K562 treated with DMSO at 1 percent for 4 hours (cell line): ENCODE results near the gene ZNF581. TPM values are rescaled to one million over a fixed set of nuclear protein-coding genes. Genes with fewer than 3 reads are reported as not detected.

ENCODE experiments used
- total RNA-seq: library from RNA; unstranded; fragments of 300-600 nt; gene quantifications from 2 replicates; pipeline ENCODE4 v1.2.3, GENCODE V29; 2022; ENCODE audit not compliant: insufficient read depth

ZNF581 gene
- total RNA-seq = 57.6 and 69.0 TPM in 2 replicates

GRCh38 chr19:55643003-55643886 is at the start of gene ZNF581:
TSS of gene ZNF581 (plus strand) at chr19:55643649. CDS start at chr19:55644572, 923 bp downstream.

GRCh38 chr19:55599468-55599841 is 44.0 kb upstream of the ZNF581 start, which contains the start of gene FIZ1:
TSS of gene FIZ1 (minus strand) at chr19:55599517. CDS start at chr19:55597865, 1,652 bp downstream.

GRCh38 chr19:55599842-55600661 is 43.4 kb upstream of the ZNF581 start, which contains the start of gene ZNF524:
TSS of gene ZNF524 (plus strand) at chr19:55600288. CDS start at chr19:55602113, 1,825 bp downstream.

GRCh38 chr19:55605637-55606470 is 37.6 kb upstream of the ZNF581 start, which contains the start of gene ZNF865:
TSS of gene ZNF865 (plus strand) at chr19:55605647. CDS start at chr19:55613619, 7,972 bp downstream.

GRCh38 chr19:55624109-55625003 is 19.1 kb upstream of the ZNF581 start, which contains the start of gene ZNF784:
TSS of gene ZNF784 (minus strand) at chr19:55624566. CDS start at chr19:55624561, 5 bp downstream.

GRCh38 chr19:55640577-55641425 is 2.6 kb upstream of the ZNF581 start, which contains the start of gene ZNF580:
TSS of gene ZNF580 (plus strand) at chr19:55641002. CDS start at chr19:55642509, 1,507 bp downstream.

GRCh38 chr19:55647732-55648584 is 4.5 kb downstream of the ZNF581 start, which contains the start of gene CCDC106:
TSS of gene CCDC106 (plus strand) at chr19:55648212. CDS start at chr19:55649047, 835 bp downstream.

GRCh38 chr19:55654868-55655647 is 11.6 kb downstream of the ZNF581 start, which contains the start of gene U2AF2:
TSS of gene U2AF2 (plus strand) at chr19:55655035. CDS start at chr19:55655105, 70 bp downstream.

GRCh38 chr19:55674841-55675660 is 31.6 kb downstream of the ZNF581 start, which contains the start of gene EPN1:
TSS of gene EPN1 (plus strand) at chr19:55675226. CDS start at chr19:55678628, 3,402 bp downstream.

Other genes with a start within 250 kb of the ZNF581 start
- 377 and 436 TPM in 2 replicates for gene UBE2S, start 235.9 kb upstream of the ZNF581 start, total RNA-seq
- gene SHISA7, start 200.3 kb upstream of the ZNF581 start, total RNA-seq = not detected in 2 replicates
- gene ISOC2, start 182.0 kb upstream of the ZNF581 start, total RNA-seq = 94.9 and 118 TPM in 2 replicates
- not detected in 2 replicates for gene C19orf85, start 178.9 kb upstream of the ZNF581 start, total RNA-seq
- 10.4 and 18.8 TPM in 2 replicates for gene ZNF628, start 167.0 kb upstream of the ZNF581 start, total RNA-seq
- gene NAT14, start 158.5 kb upstream of the ZNF581 start, total RNA-seq = 37.1 and 38.8 TPM in 2 replicates
- gene SSC5D, start 155.2 kb upstream of the ZNF581 start, total RNA-seq = 0.25 TPM in 1 of 2 replicates, not detected in the other
- gene SBK2, start 106.5 kb upstream of the ZNF581 start, total RNA-seq = not detected in 2 replicates
- not detected in 2 replicates for gene SBK3, start 98.1 kb upstream of the ZNF581 start, total RNA-seq
- 12.2 and 14.3 TPM in 2 replicates for gene ZNF579, start 62.8 kb upstream of the ZNF581 start, total RNA-seq
- 13.4 and 17.2 TPM in 2 replicates for gene FIZ1, start 44.1 kb upstream of the ZNF581 start, total RNA-seq
- 34.2 and 37.8 TPM in 2 replicates for gene ZNF524, start 43.4 kb upstream of the ZNF581 start, total RNA-seq
- 28.3 and 33.7 TPM in 2 replicates for gene ZNF865, start 38.0 kb upstream of the ZNF581 start, total RNA-seq
- gene ZNF784, start 19.1 kb upstream of the ZNF581 start, total RNA-seq = 5.5 and 6.5 TPM in 2 replicates
- gene ZNF580, start 2.6 kb upstream of the ZNF581 start, total RNA-seq = 52.4 and 60.5 TPM in 2 replicates
- 30.7 and 33.6 TPM in 2 replicates for gene CCDC106, start 4.6 kb downstream of the ZNF581 start, total RNA-seq
- 167 and 168 TPM in 2 replicates for gene U2AF2, start 11.4 kb downstream of the ZNF581 start, total RNA-seq
- 100 and 102 TPM in 2 replicates for gene EPN1, start 31.6 kb downstream of the ZNF581 start, total RNA-seq
- not detected in 2 replicates for gene NLRP9, start 94.8 kb downstream of the ZNF581 start, total RNA-seq
- gene RFPL4A, start 115.4 kb downstream of the ZNF581 start, total RNA-seq = 1.7 and 2.4 TPM in 2 replicates
- gene RFPL4AL1, start 125.5 kb downstream of the ZNF581 start, total RNA-seq = not detected in 2 replicates
- 0.33 and 0.83 TPM in 2 replicates for gene NLRP11, start 188.3 kb downstream of the ZNF581 start, total RNA-seq
- 0.59 and 1.3 TPM in 2 replicates for gene NLRP4, start 192.9 kb downstream of the ZNF581 start, total RNA-seq